NT2/D1 (cell line): Measurements from ENCODE around the gene DUSP28.

Experiments used
- SUZ12 ChIP-seq: IDR thresholded peaks from 2 replicates; pipeline ENCODE4 v1.6.1; 2011; ENCODE audit not compliant: insufficient read length, insufficient read depth; ENCODE audit errors: extremely low read depth
- YY1 ChIP-seq: IDR thresholded peaks from 2 replicates; pipeline ENCODE4 v1.6.1; 2011; ENCODE audit not compliant: insufficient read length, insufficient read depth

- TF ChIP-seq SUZ12 (no peak), YY1 (no peak)
Observed at GRCh38 chr2:240510513-240511210, 49.5 kb upstream of the DUSP28 start.
